ENCODE results near the gene METTL17.
"Not testable (repeated sequence)": the region's sequence is repeated elsewhere in the genome, so short reads cannot be mapped to it uniquely, and the experiment has no call there.

The METTL17 gene

DNA sequence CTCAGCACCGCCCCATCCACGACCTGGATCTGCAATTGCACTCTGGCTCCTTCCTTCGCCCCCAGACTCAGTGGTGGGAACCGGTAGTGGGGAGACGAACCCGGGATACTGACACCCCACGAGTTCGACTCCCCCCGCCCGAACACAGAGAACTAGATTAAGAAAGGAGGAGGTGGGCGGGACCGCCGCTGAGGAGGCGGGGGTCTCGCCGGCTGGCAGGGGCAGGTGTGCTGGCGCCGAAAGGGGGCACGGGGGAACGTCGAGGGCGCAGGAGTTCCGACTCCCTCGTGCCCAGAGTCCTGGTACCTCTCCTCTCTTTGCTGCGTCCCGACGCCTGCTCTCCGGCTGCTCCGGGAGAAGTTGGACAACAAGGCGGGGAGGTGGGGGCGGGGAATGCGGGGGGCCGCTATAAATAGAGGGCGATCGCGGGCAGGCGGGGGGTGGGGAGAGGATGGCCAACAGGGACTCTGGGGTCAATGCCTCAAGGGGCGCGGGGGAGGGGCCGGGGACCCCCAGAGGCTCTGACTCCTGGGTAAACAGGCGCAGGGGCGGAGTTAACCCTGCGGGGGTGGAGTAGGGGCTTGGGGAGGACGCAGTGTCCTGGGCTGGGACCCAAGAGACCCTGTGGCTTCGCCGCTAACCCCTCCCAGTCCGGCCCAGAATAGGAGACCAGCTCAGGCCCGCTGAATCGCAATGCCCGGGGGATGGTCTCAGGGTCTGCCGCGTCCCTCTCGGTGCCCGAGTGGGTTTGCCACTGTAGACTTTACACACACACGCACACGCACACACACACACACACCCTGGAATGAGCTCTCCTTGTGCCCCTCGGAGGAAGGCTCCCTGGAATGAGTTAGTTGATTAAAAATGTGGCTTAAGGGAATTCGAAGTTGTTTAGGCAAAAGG lies 35.8 kb downstream of the METTL17 start:
- no peak for DNase-seq (ENCODE audit: low spot score)

DNA sequence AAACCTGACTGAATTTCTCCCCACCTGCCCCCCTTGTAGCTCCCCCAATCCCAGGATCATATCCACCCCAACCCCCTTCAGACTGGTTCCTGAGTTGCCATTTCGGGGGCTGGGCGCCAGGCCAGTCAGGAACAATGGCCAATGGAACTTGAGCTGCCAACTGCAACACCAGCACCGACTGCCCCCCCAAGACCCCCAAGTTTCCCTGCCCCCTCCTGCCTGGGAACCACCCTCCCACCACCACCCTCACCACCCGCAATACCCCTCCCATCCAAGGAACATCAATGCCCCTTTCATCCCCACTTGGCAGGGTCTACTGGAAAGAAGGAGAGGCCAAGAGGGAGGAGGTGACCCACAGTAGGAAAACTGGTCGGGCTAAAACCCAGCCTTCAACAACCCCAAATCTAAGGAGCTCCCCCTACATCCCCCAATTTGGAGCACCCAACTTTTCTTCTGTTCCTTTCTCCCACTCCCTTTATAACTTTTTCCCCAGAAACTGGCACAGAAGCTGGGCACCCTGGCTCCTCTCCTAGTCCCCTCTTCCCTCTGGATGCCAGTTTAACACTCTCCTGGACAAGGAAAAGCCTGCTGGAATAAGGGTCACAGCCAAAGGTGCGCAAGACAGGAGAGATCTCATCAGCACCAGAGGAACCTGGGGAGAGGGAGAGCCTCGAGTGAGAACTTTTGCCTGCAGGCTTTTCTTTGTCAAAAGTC lies 36.7 kb downstream of the METTL17 start:
- no peak for DNase-seq (ENCODE audit: low spot score)

DNA sequence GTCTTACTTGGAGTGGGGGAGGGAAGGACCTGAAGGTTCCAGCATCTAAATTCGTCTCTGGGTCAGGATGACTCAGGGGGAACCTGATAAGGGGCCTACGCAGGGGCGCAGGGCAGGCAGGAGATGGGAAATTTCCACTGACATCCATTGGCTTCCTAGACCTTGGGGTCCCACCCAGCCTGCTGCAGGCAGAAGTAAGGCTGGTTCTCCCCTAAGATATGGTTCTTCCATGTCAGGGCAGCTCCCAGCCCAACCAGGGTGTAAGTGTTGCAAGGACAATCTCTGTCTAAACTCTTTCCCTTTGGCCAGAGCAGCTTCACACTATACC lies 37.2 kb downstream of the METTL17 start:
- no peak for DNase-seq (ENCODE audit: low spot score)

DNA sequence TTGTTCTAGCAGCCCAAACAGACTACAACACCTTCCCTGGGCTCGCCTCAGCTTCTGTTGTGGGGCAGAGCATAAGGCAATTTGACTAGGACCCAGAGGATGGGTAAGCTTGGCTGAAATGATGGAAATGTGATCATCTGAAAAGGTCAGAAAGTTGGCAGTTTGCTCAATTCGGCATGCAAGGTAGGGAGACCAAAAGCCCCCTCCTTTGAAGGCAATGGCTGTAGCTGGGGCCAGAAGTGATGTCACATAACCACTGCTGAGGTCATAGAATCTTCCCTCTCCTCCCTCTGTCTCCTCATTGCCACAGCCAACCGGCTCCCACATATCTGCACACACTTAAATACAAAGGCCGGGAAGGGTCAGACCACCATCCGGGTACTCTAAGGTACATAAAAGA lies 40.1 kb downstream of the METTL17 start, which contains the start of gene TPPP2:
Gene TPPP2 (plus strand): TSS at position 301 of the 400 bp plus-strand sequence. CDS start 365 bp downstream, outside the sequence.
- no peak for DNase-seq (ENCODE audit: low spot score)

DNA sequence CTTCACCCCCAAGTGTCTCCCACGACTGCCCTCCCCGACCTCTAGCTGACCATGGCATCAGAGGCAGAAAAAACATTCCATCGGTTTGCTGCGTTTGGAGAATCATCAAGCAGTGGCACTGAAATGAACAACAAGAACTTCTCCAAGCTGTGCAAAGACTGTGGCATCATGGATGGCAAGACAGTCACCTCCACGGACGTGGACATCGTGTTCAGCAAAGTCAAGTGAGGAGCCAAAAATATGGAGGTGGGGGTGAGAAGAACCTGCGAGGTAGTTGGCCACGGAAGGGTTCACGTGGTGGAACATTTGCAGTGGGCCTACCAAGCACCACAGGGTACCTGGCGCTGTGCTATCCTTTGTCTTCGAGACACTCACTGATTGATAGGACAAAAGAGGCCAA lies 40.8 kb downstream of the METTL17 start:
- no peak for DNase-seq (ENCODE audit: low spot score)

DNA sequence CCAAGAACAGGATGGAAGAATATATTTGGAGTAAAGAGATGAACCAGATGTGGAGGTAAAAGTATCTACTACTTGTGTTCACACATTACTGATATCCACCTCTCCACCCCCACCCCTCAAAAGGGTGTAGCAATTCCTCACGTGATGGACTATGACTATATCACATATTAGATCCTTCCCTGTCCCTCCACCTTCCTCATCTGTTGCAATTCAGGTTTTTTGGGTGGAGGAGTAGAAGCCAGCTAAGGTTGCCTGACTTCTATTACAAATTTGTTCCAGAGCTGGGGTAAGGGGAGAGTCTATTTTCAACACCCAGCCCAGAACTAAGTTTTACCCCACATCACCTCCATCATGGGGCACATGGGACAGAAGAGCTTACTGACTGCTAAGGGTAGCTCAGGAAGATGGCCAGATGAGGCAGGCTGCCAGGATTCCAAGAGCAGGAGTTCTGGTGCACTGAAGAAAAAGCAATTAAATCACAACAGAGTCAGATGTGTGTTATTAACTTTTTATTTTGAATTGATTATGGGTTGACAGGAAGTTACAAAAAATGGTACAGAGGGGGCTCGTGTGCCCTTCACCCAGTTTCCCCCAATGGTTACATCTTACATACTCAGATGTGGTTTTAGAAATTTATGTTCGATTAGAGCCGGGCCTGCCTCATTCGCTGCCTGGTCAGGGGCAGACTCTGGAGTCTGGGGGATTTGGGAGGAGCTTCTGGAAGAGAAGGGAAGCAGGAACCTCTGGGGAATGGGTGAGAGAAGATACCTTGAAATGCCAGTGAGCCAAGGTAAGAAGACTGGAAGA lies 42.7 kb downstream of the METTL17 start:
- DNase-seq (ENCODE audit: low spot score), result no peak

DNA sequence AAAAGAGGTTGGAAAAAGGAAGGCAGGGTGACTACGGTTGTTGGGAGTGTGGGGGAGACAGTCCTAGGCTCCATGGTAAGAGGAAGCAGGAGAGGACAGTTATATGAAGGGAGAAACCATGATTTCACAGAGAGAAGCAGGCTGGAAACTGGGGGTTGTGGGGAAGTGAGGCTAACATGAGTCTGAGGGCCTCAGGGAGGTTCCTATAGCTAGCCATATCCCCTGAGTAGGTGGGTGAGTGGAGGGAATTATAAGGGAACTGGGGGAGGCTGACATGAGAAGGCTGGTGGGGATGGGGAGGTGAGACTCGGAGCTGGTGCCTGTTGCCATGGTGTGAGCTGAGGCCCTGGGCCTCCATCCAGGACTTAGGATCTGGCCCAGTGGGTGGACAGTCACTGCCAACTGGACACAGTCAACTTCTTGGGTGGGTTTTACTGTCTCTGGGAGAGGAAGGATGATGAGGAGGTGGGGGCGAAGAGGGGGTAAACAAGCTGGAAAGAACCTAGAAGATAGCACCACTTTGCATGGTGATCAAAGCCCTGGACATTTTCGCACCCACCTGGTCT lies 43.4 kb downstream of the METTL17 start:
- no peak for DNase-seq (ENCODE audit: low spot score)

DNA sequence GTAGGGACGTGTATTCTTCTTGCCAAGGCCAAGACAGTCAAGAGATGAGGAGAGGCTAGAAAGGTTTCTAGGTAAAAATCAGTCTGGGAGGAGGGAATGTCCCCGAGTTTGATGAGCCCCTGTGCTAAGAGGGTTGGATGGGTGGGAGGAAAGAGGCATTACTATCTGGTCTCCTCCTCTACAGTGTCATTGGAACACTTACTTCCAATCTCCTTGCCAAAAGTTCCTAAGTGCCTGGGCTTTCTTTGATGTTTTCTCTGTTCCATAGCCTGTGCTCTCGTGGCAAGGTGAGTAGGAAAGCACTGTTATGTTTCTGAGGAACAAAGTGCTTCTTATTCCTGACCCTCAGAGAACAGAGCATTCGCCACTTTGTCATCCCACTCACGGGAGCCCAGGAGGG lies 44.9 kb downstream of the METTL17 start, which contains the start of gene RNASE13:
Gene RNASE13 (minus strand): TSS at position 101 of the 400 bp plus-strand sequence. CDS start 519 bp downstream, outside the sequence.
- DNase-seq (ENCODE audit: low spot score), result no peak

DNA sequence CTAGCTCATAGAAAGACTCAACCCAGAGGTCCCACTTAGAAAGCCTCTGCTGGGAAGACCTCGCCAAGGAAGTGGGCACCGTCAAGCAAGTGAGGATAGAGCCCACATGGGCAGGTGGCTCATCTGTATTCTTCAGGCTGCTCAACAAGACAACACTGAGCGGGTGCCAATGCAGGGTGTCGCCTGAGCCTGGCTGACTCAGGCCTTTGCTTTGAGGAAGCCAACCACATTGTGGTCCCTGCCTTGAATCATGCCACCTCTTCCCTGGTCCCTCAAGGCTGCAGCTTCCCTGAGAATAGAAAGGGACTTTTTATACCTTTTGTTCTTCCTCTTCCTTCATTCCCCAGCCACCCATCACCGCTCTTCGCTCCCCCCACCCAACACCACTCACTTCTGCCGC lies 47.0 kb downstream of the METTL17 start:
- no peak for DNase-seq (ENCODE audit: low spot score)

DNA sequence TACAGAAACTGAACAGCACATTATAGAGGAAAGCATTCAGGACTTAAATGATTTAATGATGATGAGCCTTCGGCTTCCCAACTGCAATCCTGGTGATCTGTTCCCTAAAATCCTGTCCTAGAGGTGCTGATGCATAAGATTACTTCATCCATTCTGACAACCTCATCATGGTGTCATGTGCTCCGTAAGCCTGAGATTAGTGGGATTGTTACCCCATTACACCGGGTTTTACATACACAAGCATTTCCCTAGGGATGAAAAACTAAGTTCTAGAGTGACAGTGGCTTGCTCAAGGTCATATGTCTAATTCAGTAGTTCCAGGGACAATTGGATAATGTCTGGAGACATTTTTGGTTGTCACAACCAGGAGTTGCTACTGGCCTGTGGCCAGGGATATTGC lies 47.4 kb downstream of the METTL17 start:
- DNase-seq (ENCODE audit: low spot score), result no peak

DNA sequence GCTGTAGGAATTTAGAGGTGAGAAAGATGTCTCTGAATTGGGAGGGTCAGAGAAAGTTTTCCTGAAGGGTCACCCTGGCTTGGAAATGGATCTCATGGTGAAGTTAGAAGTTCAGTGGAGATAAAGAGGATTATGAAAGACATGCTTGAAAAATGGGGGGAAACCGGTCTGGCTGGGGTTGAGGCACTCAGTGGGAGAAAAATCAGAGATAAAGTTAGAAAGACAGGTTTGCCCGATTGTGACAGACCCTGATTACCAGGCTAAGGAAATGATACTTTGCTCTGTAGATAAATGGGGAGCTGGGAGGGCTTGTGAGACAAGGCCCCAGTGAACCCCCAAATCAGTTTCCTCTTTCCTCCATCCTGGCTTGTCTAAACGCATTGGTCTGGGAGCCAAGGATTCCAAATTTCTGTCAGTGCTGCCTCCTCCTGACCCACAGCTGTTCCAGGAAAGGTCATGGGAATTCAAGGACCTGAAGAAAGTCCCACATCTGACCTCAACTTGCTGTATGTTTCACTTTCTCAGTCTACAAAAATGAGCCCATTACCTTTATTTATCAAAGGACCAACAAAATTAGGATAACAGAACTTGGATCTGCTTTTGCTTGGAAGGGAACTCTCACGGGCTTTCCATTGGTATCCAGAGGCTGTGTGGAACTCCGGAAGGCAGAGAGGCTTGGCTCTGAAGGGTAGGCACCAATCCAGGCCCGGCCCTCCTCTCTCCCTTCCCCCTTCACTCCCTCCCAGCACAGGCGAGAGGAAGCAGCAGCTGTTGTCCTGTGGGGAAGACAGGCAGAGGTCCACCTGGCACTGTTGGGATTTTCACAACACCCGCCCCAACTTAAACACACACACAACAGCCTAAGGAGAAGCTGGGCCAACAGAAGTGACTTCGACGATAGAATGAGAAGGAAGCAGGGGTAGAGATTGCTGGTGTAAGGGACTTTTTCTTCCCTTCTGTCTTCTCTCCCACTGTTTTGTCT lies 49.0 kb downstream of the METTL17 start:
- no peak for DNase-seq (ENCODE audit: low spot score)

DNA sequence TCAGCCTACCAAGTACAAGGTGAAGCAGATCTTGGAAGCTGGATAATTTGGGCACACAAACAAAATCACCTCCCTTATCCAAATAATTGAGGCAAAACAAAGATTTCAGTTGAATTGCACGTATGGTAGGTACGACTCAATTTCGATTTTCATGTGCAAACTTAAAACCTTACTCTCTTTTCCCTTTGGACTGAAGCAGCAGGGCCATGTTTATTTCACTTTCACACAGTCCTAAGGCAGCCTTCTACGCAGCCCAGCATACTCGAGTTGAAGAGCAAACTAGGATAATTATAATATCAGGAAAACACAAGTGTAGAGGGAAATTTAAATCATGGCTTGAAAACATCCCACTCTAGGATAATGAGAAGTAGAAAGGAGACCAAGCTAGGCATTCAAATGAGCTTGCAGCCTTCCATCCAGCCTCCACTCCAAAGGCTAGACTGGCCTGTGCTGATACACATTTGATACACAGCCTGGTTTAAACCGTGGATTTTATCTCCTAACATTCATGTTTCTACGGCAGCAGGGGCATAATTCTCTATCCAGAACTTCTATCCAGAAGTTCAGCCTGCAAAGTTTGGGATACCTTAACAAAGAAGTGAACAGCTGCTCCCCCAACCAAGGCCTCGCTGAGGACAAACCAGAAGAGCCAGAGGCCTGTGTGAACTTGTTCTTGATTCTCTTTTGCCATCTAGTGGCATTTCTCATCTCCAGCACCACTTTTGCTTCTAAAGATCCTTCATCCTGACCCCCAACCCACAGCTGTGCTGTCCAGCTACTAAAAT lies 50.0 kb downstream of the METTL17 start:
- peak; percentile 63 for DNase-seq (ENCODE audit: low spot score)

DNA sequence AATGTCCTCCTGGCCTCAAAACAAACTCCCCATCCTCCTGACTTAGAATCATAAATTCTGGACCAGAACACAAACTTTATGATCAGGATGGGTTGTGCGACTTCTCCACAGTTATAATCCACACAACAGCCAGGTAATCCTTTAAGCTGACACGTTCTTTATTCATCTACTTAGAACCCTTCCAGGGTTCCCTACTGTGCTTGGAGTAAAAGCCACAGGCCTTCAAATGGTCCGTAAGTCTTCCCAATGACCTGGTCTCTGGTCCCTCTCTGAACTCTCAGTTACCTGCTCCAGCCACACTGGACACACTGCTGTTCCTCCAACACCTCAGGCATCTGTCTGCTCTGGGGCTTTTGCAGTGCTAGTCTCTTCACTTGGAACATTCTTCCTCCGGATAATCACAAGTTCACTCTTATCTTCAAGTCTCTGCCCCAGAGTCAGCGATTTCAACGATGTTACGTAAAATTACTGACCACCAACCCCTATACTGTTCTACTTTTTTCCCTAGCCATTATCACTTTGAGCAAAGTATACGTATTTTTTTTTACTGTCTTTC lies 50.7 kb downstream of the METTL17 start:
- DNase-seq (ENCODE audit: low spot score), result no peak

DNA sequence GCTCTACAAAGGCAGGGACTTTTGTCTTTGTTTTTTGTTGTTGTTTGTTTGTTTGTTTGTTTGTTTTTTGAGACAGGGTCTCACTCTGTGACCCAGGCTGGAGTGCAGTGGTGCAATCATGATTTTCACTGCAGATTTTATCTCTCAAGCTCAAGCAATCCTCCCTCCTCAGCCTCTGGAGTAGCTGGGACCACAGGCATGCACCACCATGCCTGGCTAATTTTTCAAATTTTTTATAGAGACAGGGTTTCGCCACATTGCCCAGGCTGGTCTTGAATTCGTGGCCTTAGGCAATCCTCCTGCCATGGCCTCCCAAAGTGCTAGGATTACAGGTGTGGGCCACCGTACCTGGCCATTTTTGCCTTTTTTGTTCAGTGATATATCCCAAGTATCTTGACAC lies 51.2 kb downstream of the METTL17 start:
- DNase-seq (ENCODE audit: low spot score), result not testable (repeated sequence)

DNA sequence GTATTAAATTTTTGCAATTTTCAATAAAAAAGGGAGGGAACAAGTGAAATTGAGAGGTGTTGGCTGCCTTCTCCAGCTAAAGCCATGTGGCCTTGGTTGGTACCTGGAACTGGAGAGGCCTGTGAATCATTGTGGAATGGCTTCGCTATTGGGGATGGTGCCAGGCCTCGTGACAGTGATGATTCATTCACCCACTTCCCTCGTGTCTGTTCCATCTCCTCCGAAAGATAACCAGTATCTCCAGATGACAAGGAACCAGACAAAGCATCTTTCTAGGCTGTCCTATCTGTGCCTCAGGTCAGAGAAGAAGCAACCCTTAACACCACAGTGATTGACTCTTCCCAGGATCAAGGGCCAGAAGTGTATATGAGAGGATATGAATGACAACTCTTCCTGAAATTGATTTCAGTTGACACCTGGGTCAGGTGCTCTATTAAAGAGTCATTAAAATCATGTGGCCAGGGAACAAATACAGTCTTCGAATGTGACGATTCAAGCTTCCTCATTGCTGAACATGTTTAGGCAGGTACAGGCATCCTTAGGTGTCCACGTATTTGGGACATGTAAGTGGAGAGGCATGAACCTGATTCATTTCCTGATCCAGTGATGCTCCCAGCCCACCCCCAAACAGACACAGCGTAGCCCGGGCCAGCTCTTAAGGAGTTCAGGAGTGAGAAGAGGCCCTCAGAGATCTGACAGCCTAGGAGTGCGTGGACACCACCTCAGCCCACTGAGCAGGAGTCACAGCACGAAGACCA lies 52.1 kb downstream of the METTL17 start, which contains the start of gene RNASE7:
Gene RNASE7 (plus strand): TSS at position 687 of the 758 bp plus-strand sequence. CDS start 631 bp downstream, outside the sequence.
- no peak for DNase-seq (ENCODE audit: low spot score)

DNA sequence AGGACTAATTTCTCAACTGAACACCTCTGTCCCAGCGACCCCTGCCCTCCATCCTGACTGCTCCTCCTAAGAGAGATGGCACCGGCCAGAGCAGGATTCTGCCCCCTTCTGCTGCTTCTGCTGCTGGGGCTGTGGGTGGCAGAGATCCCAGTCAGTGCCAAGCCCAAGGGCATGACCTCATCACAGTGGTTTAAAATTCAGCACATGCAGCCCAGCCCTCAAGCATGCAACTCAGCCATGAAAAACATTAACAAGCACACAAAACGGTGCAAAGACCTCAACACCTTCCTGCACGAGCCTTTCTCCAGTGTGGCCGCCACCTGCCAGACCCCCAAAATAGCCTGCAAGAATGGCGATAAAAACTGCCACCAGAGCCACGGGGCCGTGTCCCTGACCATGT lies 53.1 kb downstream of the METTL17 start:
- DNase-seq (ENCODE audit: low spot score), result no peak

DNA sequence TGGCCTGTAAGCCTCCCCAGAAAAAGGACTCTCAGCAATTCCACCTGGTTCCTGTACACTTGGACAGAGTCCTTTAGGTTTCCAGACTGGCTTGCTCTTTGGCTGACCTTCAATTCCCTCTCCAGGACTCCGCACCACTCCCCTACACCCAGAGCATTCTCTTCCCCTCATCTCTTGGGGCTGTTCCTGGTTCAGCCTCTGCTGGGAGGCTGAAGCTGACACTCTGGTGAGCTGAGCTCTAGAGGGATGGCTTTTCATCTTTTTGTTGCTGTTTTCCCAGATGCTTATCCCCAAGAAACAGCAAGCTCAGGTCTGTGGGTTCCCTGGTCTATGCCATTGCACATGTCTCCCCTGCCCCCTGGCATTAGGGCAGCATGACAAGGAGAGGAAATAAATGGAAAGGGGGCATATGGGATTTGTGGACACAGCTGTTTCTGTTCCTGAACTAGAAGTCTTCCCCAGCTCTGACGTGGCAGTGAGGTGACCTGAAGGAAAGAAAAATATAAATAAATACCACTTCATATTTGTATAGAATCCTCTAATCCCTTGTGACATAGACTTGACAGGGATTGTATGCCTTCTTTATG lies 53.7 kb downstream of the METTL17 start:
- DNase-seq (ENCODE audit: low spot score), result no peak

DNA sequence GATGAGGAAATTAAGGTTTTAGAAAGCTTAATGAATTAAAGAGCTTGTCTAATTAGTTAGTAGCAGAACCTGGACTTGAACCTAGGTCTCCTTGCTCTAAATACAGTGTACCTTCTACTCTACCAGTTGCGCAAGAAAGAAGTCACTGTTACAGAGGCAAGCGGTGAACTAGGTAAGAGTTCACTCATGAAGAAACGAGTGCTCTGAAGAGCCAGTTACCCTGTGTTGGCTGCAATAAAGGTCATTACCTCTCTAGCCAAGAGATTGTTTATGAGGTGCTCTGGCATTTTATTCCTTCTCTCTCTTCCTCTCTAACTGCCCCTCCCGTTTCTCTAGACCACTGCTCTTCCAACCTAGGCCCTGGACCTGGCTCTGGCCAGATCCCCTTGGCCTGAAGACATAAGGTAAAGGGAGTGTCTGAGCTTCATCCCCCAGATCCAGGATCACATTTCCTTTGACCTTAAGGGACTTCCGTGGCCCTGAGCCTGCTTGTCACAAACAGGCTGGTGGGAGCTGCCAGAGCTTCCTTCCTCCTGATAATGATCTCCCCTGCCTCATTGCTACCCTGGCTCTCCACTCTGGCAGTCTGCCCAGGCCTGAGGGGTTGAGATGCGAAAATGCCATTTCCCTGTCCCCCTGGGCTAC lies 54.3 kb downstream of the METTL17 start:
- no peak for DNase-seq (ENCODE audit: low spot score)

Data from HuH-7.5 (cell line).